Activated CD8-positive, alpha-beta T cell treated with anti-CD3 and anti-CD28 coated beads for 36 hours (primary cell): Measurements from ENCODE around the gene TNFAIP3. TPM values are rescaled to one million over a fixed set of nuclear protein-coding genes. Genes with fewer than 3 reads are reported as not detected.

Experiments
- ATAC-seq: fragments of 200-7000 bp; cut with Tn5 transposase; one replicate; pipeline ENCODE4 v1.10.0; 2021; ENCODE audit warnings: mild to moderate bottlenecking, moderate library complexity
- CTCF ChIA-PET: fragments of 350-600 bp; sonication (Branson Sonifier 250); formaldehyde crosslinking; loops from one replicate; lab custom pipeline; 2021; ENCODE audit warnings: antibody characterized with exemption; lab: Charles Lee
- POLR2A ChIA-PET: fragments of 350-600 bp; sonication (Branson Sonifier 250); formaldehyde crosslinking; loops from one replicate; lab custom pipeline; 2021; ENCODE audit warnings: antibody characterized with exemption; lab: Charles Lee
- DNase-seq: peaks from one replicate; pipeline ENCODE4 v3.0.0-alpha.2; 2020
- H3K27ac Mint-ChIP-seq: one replicate; pipeline ENCODE4 v1.8.0; 2021; ENCODE audit warnings: mild to moderate bottlenecking, mixed read lengths
- H3K27me3 Mint-ChIP-seq: one replicate; pipeline ENCODE4 v1.8.0; 2021; ENCODE audit warnings: mixed read lengths
- H3K36me3 Mint-ChIP-seq: one replicate; pipeline ENCODE4 v1.8.0; 2021; ENCODE audit warnings: low read depth, mixed read lengths
- H3K4me1 Mint-ChIP-seq: one replicate; pipeline ENCODE4 v1.8.0; 2021; ENCODE audit warnings: low read depth, mixed read lengths
- H3K4me3 Mint-ChIP-seq: one replicate; pipeline ENCODE4 v1.8.0; 2021; ENCODE audit warnings: mild to moderate bottlenecking, moderate library complexity, mixed read lengths
- H3K9me3 Mint-ChIP-seq: one replicate; pipeline ENCODE4 v1.8.0; 2021; ENCODE audit warnings: mixed read lengths
- intact Hi-C: fragments of 100-400 bp; cut with micrococcal nuclease; formaldehyde crosslinking; loops from one replicate; pipeline ENCODE4 v1.10.0; 2022
- total RNA-seq, 2 experiments: library from RNA; stranded (reverse); gene quantifications; one replicate each; pipeline ENCODE4 v1.2.3, GENCODE V29; 2021
- TF ChIP-seq, protein P1 (sequence below): fragments of 200-600 bp; IDR thresholded peaks from one replicate; pipeline ENCODE4 v1.8.0; 2022; ENCODE audit warnings: antibody characterized with exemption, mild to moderate bottlenecking

Gene TNFAIP3
- total RNA-seq, 2 experiments from 2014 or later, result 399 to 402 TPM

DNA sequence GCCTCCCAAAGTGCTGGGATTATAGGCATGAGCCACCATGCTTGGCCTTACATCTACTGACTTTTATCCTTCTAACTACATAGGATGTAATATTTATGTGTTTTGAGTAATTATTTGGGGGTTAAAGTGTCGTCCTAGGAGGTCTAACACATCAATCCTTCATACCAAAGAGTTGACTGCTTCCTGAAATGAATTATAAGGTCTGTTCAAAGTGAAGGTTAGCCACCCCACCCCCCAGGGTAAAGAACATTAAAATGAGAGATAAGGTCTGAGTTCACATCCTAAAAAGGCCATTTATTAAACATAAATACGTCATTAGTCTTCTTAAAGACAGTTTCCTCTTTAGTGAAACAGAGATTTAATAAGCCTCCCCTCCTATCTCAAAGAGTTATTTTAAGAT lies 33.8 kb downstream of the TNFAIP3 start:
- Mint-ChIP-seq H3K27me3 (no peaks in the 10 kb centered on the region), H3K4me3 (no peak overlapping the region), H3K36me3 (peaks cover 4% of the 10 kb centered on the region), H3K4me1 (peaks cover 38% of the 10 kb centered on the region), H3K9me3 (no peaks in the 10 kb centered on the region), H3K27ac (no peak overlapping the region)
- ChIA-PET POLR2A (interaction anchor here (0.5 kb wide), 1 partner anchor 206 kb away, joined by 3 read pairs; no protein-coding TSS in a partner anchor), CTCF (interaction anchor here (1.1 to 1.9 kb wide), 4 partner anchors 19 to 311 kb away, joined by 3 to 4 read pairs (median 3); no protein-coding TSS in a partner anchor)
- TF ChIP-seq, protein P1, sequence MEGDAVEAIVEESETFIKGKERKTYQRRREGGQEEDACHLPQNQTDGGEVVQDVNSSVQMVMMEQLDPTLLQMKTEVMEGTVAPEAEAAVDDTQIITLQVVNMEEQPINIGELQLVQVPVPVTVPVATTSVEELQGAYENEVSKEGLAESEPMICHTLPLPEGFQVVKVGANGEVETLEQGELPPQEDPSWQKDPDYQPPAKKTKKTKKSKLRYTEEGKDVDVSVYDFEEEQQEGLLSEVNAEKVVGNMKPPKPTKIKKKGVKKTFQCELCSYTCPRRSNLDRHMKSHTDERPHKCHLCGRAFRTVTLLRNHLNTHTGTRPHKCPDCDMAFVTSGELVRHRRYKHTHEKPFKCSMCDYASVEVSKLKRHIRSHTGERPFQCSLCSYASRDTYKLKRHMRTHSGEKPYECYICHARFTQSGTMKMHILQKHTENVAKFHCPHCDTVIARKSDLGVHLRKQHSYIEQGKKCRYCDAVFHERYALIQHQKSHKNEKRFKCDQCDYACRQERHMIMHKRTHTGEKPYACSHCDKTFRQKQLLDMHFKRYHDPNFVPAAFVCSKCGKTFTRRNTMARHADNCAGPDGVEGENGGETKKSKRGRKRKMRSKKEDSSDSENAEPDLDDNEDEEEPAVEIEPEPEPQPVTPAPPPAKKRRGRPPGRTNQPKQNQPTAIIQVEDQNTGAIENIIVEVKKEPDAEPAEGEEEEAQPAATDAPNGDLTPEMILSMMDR, result no peak
- DNase-seq (no peak), ATAC-seq (no peak)
- intact Hi-C loops, result loop anchor here (5.0 kb wide), 1 partner anchor 41 kb away; no protein-coding TSS in a partner anchor

GRCh38 chr6:137901454-137901853 lies 34.4 kb downstream of the TNFAIP3 start:
- intact Hi-C loops, result loop anchor here (5.0 kb wide), 1 partner anchor 41 kb away; no protein-coding TSS in a partner anchor
- ChIA-PET CTCF (interaction anchor here (0.9 to 1.9 kb wide), 8 partner anchors 14 to 312 kb away, joined by 3 to 6 read pairs (median 4); no protein-coding TSS in a partner anchor), POLR2A (interaction anchor here (1.0 kb wide), 2 partner anchors 20 to 27 kb away, joined by 3 read pairs; no protein-coding TSS in a partner anchor)

GRCh38 chr6:137902699-137903098 lies 35.6 kb downstream of the TNFAIP3 start:
- H3K27ac Mint-ChIP-seq, result peak overlapping the region; percentile 99
- H3K9me3 Mint-ChIP-seq, result no peaks in the 10 kb centered on the region
- DNase-seq, result no peak
- H3K4me3 Mint-ChIP-seq, result no peak overlapping the region
- intact Hi-C loops, result loop anchor here (5.0 kb wide), 1 partner anchor 40 kb away; no protein-coding TSS in a partner anchor
- peaks cover 48% of the 10 kb centered on the region for H3K4me1 Mint-ChIP-seq
- H3K27me3 Mint-ChIP-seq, result no peaks in the 10 kb centered on the region
- POLR2A ChIA-PET, result no interaction called here
- TF ChIP-seq, protein P1, result no peak
- CTCF ChIA-PET, result interaction anchor here (1.0 to 1.9 kb wide), 6 partner anchors 15 to 198 kb away, joined by 3 to 6 read pairs (median 4); no protein-coding TSS in a partner anchor
- no peak for ATAC-seq
- H3K36me3 Mint-ChIP-seq, result peaks cover 4% of the 10 kb centered on the region

More at GRCh38 chr6:137901454-137901853, 34.4 kb downstream of the TNFAIP3 start:
- ATAC-seq, result no peak
- H3K36me3 Mint-ChIP-seq, result peaks cover 4% of the 10 kb centered on the region
- H3K4me1 Mint-ChIP-seq, result peaks cover 44% of the 10 kb centered on the region
- H3K27ac Mint-ChIP-seq, result no peak overlapping the region
- H3K27me3 Mint-ChIP-seq, result no peaks in the 10 kb centered on the region
- TF ChIP-seq, protein P1, result no peak
- no peaks in the 10 kb centered on the region for H3K9me3 Mint-ChIP-seq
- DNase-seq, result no peak
- no peak overlapping the region for H3K4me3 Mint-ChIP-seq

GRCh38 chr6:137903274-137903932 lies 36.3 kb downstream of the TNFAIP3 start:
- H3K4me3 Mint-ChIP-seq, result peak overlapping the region; percentile 67

More at GRCh38 chr6:137903274-137903932, 36.3 kb downstream of the TNFAIP3 start:
- ATAC-seq, result no peak
- ChIA-PET CTCF (interaction anchor here (1.0 to 1.9 kb wide), 3 partner anchors 16 to 199 kb away, joined by 3 to 6 read pairs (median 4); no protein-coding TSS in a partner anchor), POLR2A (no interaction called here)
- intact Hi-C loops, result loop anchor here (5.0 kb wide), 1 partner anchor 39 kb away; no protein-coding TSS in a partner anchor
- DNase-seq, result no peak
- Mint-ChIP-seq H3K27me3 (no peaks in the 10 kb centered on the region), H3K9me3 (no peaks in the 10 kb centered on the region), H3K4me1 (peaks cover 49% of the 10 kb centered on the region), H3K36me3 (peaks cover 4% of the 10 kb centered on the region), H3K27ac (peak overlapping the region; percentile 99)
- TF ChIP-seq, protein P1, result no peak
